ENCODE data around the gene MFSD12.
A peak's percentile ranks its signal among the peaks of the same experiment; 100 is the strongest.

MFSD12 gene

GRCh38 chr19:3557461-3558248 is at the start of gene MFSD12:
Gene MFSD12 (minus strand): TSS chr19:3557586. CDS start chr19:3557403, 183 bp downstream.
- DNase-seq: peak; percentile 95

GRCh38 chr19:3606690-3607289 is 49.4 kb upstream of the MFSD12 start, which contains the start of gene TBXA2R:
Gene TBXA2R (minus strand): TSS chr19:3606875. CDS start chr19:3600634, 6,241 bp downstream.
- DNase-seq: peak; percentile 26

GRCh38 chr19:3606174-3606689 is 48.8 kb upstream of the MFSD12 start:
- peak; percentile 85 for DNase-seq

GRCh38 chr19:3605770-3606169 is 48.4 kb upstream of the MFSD12 start:
- DNase-seq: no peak

- no peak for DNase-seq
These were observed 48.0 kb upstream of the MFSD12 start for GRCh38 chr19:3605361-3605760.

- DNase-seq: no peak
These were observed 47.6 kb upstream of the MFSD12 start for GRCh38 chr19:3604987-3605343.

- DNase-seq: no peak
These were observed 47.0 kb upstream of the MFSD12 start for GRCh38 chr19:3604227-3604986.

GRCh38 chr19:3603121-3603811 is 45.9 kb upstream of the MFSD12 start:
- DNase-seq: no peak

- no peak for DNase-seq
These were observed 43.6 kb upstream of the MFSD12 start for GRCh38 chr19:3601021-3601420.

- DNase-seq: no peak
These were observed 42.4 kb upstream of the MFSD12 start for GRCh38 chr19:3599776-3600187.

GRCh38 chr19:3595521-3596061 is 38.2 kb upstream of the MFSD12 start:
- no peak for DNase-seq

- DNase-seq: no peak
These were observed 35.8 kb upstream of the MFSD12 start for GRCh38 chr19:3593156-3593555.

- no peak for DNase-seq
These were observed 34.7 kb upstream of the MFSD12 start for GRCh38 chr19:3591876-3592613.

- no peak for DNase-seq
These were observed 33.7 kb upstream of the MFSD12 start for GRCh38 chr19:3590991-3591659.

GRCh38 chr19:3589949-3590348 is 32.6 kb upstream of the MFSD12 start:
- DNase-seq: no peak

- DNase-seq: no peak
These were observed 32.1 kb upstream of the MFSD12 start for GRCh38 chr19:3589439-3589838.

- peak; percentile 8 for DNase-seq
These were observed 29.4 kb upstream of the MFSD12 start for GRCh38 chr19:3586707-3587346.

GRCh38 chr19:3586127-3586626 is 28.8 kb upstream of the MFSD12 start:
- DNase-seq: peak; percentile 34

GRCh38 chr19:3585301-3586126 is 28.1 kb upstream of the MFSD12 start, which contains the start of gene GIPC3:
Gene GIPC3 (plus strand): TSS chr19:3585478. CDS start chr19:3585598, 120 bp downstream.
- DNase-seq: no peak

All from COR-L47 (cell line).